CD4-positive, alpha-beta T cell treated with Interleukin-6 for 4 hours (primary cell): ENCODE data around the gene PRDM4.
A peak's percentile ranks its signal among the peaks of the same experiment; 100 is the strongest.

Experiments used
- DNase-seq: peaks from one replicate; pipeline ENCODE4 v3.0.0-alpha.2; 2020; ENCODE audit warnings: mixed read lengths

The PRDM4 gene

DNA sequence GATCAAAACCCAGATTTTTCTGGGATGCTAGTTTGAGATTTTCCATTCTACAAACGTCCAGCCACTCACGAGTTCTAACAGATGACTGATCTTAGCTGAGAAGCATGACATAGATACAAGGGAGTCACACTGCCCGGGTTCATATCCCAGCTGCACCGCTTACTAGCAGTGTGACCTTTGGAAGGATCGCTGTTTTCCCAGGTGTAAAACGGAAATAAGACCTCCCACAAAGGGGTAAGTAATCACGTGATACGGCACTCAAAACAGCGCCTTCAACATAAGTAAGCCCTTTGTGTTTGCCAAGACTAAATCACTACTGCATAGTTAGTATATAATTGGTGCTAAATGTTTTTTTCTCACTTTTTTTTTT is 76.0 kb downstream of the PRDM4 start:
- DNase-seq: peak; percentile 18

DNA sequence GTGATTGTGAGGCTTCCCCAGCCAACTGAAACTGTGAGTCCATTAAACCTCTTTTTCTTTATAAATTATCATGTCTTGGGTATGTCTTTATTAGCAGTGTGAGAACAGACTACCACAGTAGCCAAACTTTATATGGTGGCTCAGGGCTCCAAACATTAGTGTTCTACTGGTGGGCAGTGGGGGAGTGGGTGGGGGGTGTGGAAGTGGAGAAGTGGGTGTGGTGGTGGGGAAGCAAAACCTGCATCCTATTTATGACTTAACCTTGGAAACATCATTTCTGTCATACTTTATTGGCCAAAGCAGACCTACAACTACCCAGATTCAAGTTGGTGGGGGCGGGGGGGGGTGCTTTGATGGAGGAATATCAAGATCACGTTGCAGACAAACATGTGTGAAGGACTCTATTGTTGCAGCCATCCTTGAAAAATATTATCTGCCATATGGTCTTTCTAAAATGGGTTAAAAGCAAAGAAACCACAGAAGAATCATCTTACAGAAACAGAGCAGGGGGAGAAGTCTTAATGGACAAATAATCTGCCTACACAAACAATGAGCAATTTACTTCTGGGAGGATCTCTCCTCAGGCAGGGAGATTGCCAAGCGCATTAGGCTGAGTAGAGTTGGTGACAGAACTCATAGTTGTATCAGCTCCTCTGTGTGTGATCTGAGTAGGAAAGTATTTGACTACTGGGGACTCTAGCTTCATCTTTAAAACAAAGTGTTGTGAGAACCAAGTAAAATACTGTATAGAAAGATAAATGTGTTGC is 76.7 kb downstream of the PRDM4 start:
- no peak for DNase-seq
